HCT116 (cell line): Measurements from ENCODE around the gene ARHGEF17. TPM values are rescaled to one million over a fixed set of nuclear protein-coding genes. Genes with fewer than 3 reads are reported as not detected.
A peak's percentile ranks its signal among the peaks of the same experiment; 100 is the strongest.

Experiments used
- ATAC-seq: fragments of 200-7000 bp; cut with Tn5 transposase; 2 replicates; pipeline ENCODE4 v1.9.1; 2020; ENCODE audit warnings: mild to moderate bottlenecking, moderate library complexity
- BruUV-seq: library from RNA; stranded (reverse); fragments of 400-500 nt; replicated peaks from 2 replicates; lab custom pipeline; 2021; lab: Mats Ljungman, UMichigan
- CTCF ChIA-PET: fragments of 300-600 bp; sonication (Branson Sonifier 250); formaldehyde crosslinking; loops from one replicate; lab custom pipeline; 2021; ENCODE audit warnings: antibody characterized with exemption; lab: Charles Lee
- POLR2A ChIA-PET: fragments of 300-600, 350-600 bp; sonication (Branson Sonifier 250); formaldehyde crosslinking; loops from one replicate; lab custom pipeline; 2021; ENCODE audit warnings: antibody characterized with exemption; lab: Charles Lee
- RAD21 ChIA-PET, 2 experiments: fragments of 300-600 bp; sonication (Branson Sonifier 250); formaldehyde crosslinking; loops; one replicate each; lab custom pipeline; 2023; ENCODE audit warnings: low total read pairs in 2 of 2; ENCODE audit not compliant: uncharacterized antibody in 2 of 2, unreplicated experiment in 2 of 2, low non-redundant PET in 1 of 2; lab: Charles Lee
- DNase-seq: peaks from one replicate; pipeline ENCODE4 v3.0.0-alpha.2; 2010; ENCODE audit warnings: low read depth, low spot score
- H2AFZ ChIP-seq: fragments of 200-600 bp; shearing (Covaris generic), sonication (generic); 2 replicates; pipeline ENCODE4 v1.6.1; 2017; ENCODE audit warnings: low read depth, mixed run types, mixed read lengths, antibody characterized with exemption, low read length; ENCODE audit not compliant: poor library complexity, severe bottlenecking
- H3K27ac ChIP-seq: 2 replicates; pipeline ENCODE4 v1.5.1; 2012; ENCODE audit warnings: low read depth, low read length
- H3K27me3 ChIP-seq: fragments of 200-600 bp; sonication (generic); 2 replicates; pipeline ENCODE4 v1.6.1; 2016; ENCODE audit warnings: mixed run types, low read length, mixed read lengths; ENCODE audit not compliant: insufficient read depth
- H3K36me3 ChIP-seq, 2 experiments: fragments of 200-500 bp in 1 of 2; fragments of 200-600 bp in 1 of 2; sonication (Bioruptor generic) in 1 of 2; sonication (generic) in 1 of 2; 2 replicates each; pipeline versions ENCODE4 v1.5.1 to v1.6.1; 2014 to 2016; ENCODE audit warnings: low read length in 2 of 2, inconsistent platforms in 1 of 2, mixed read lengths in 1 of 2, mixed run types in 1 of 2; ENCODE audit not compliant: insufficient read depth in 2 of 2, control insufficient read depth in 1 of 2
- H3K4me1 ChIP-seq, 2 experiments: fragments of 200-600 bp in 1 of 2; sonication (generic) in 1 of 2; 2 replicates each; pipeline versions ENCODE4 v1.5.1 to v1.6.1; 2012 to 2017; ENCODE audit warnings: low read length in 2 of 2, inconsistent platforms in 1 of 2, mild to moderate bottlenecking in 1 of 2, mixed read lengths in 1 of 2, mixed run types in 1 of 2, moderate library complexity in 1 of 2; ENCODE audit not compliant: insufficient read depth in 2 of 2, control insufficient read depth in 1 of 2
- H3K4me2 ChIP-seq: fragments of 200-600 bp; sonication (generic); 2 replicates; pipeline ENCODE4 v1.6.1; 2017; ENCODE audit warnings: mixed run types, low read length, mixed read lengths
- H3K4me3 ChIP-seq, 2 experiments: fragments of 200-600 bp in 1 of 2; sonication (generic) in 1 of 2; replicated peaks in 1 of 2; 2 replicates each; pipeline ENCODE4 v1.5.1; 2011 to 2016; ENCODE audit warnings: low read length in 2 of 2, control low read depth in 1 of 2, low read depth in 1 of 2, mild to moderate bottlenecking in 1 of 2, mixed read lengths in 1 of 2, mixed run types in 1 of 2
- H3K79me2 ChIP-seq: fragments of 200-600 bp; sonication (generic); 2 replicates; pipeline ENCODE4 v1.6.1; 2017; ENCODE audit warnings: mild to moderate bottlenecking, mixed run types, low read length, moderate library complexity, mixed read lengths; ENCODE audit not compliant: insufficient read depth
- H3K9ac ChIP-seq: fragments of 200-600 bp; sonication (generic); 2 replicates; pipeline ENCODE4 v1.6.1; 2016; ENCODE audit warnings: low read length, mixed read lengths
- H3K9me2 ChIP-seq: fragments of 200-600 bp; sonication (generic), shearing (Covaris generic); 2 replicates; pipeline ENCODE4 v1.6.1; 2017; ENCODE audit warnings: mixed run types, mild to moderate bottlenecking, moderate library complexity; ENCODE audit not compliant: insufficient read depth
- H3K9me3 ChIP-seq, 2 experiments: fragments of 200-500 bp in 1 of 2; fragments of 200-600 bp in 1 of 2; sonication (Bioruptor generic) in 1 of 2; sonication (generic) in 1 of 2; 2 replicates each; pipeline ENCODE4 v1.6.1; 2014 to 2017; ENCODE audit warnings: low read length in 2 of 2, mixed read lengths in 2 of 2, inconsistent platforms in 1 of 2, low read depth in 1 of 2, mild to moderate bottlenecking in 1 of 2, mixed run types in 1 of 2, moderate library complexity in 1 of 2; ENCODE audit not compliant: control insufficient read depth in 1 of 2, insufficient read depth in 1 of 2
- H4K20me1 ChIP-seq: fragments of 200-600 bp; sonication (generic), shearing (Covaris generic); 2 replicates; pipeline ENCODE4 v1.6.1; 2017; ENCODE audit warnings: mixed run types, mild to moderate bottlenecking, moderate library complexity; ENCODE audit not compliant: insufficient read depth
- EGR1 ChIP-seq: IDR thresholded peaks from 2 replicates; pipeline ENCODE4 v1.6.1; 2012; ENCODE audit warnings: low read depth
- ELF1 ChIP-seq: IDR thresholded peaks from 2 replicates; pipeline ENCODE4 v1.6.1; 2012; ENCODE audit warnings: low read depth, borderline replicate concordance
- JUND ChIP-seq: IDR thresholded peaks from 2 replicates; pipeline ENCODE4 v1.6.1; 2012
- POLR2A ChIP-seq: IDR thresholded peaks from 2 replicates; pipeline ENCODE4 v1.7.0; 2011; ENCODE audit warnings: borderline replicate concordance; ENCODE audit not compliant: insufficient read depth, insufficient read length; ENCODE audit errors: extremely low read depth
- POLR2AphosphoS5 ChIP-seq: IDR thresholded peaks from 2 replicates; pipeline ENCODE4 v1.6.1; 2011; ENCODE audit warnings: mild to moderate bottlenecking, low read depth, low read length, moderate library complexity
- RAD21 ChIP-seq: IDR thresholded peaks from 2 replicates; pipeline ENCODE4 v1.6.1; 2012; ENCODE audit warnings: low read depth, mild to moderate bottlenecking
- SIN3A ChIP-seq: IDR thresholded peaks from 2 replicates; pipeline ENCODE4 v1.6.1; 2012; ENCODE audit warnings: low read depth
- SP1 ChIP-seq: IDR thresholded peaks from 2 replicates; pipeline ENCODE4 v1.6.1; 2012; ENCODE audit warnings: low read depth
- SRF ChIP-seq: IDR thresholded peaks from 2 replicates; pipeline ENCODE4 v1.6.1; 2012; ENCODE audit warnings: low read depth
- TCF7L2 ChIP-seq: IDR thresholded peaks from 2 replicates; pipeline ENCODE4 v1.7.0; 2011; ENCODE audit warnings: borderline replicate concordance, inconsistent platforms; ENCODE audit not compliant: insufficient read depth, insufficient read length; ENCODE audit errors: extremely low read depth
- YY1 ChIP-seq: IDR thresholded peaks from 2 replicates; pipeline ENCODE4 v1.6.1; 2011; ENCODE audit warnings: low read length, low read depth, moderate library complexity, mild to moderate bottlenecking; ENCODE audit not compliant: insufficient replicate concordance; ENCODE audit errors: extremely low read depth
- ZFX ChIP-seq: fragments of 450-650 bp; IDR thresholded peaks from 2 replicates; pipeline ENCODE4 v1.6.1; 2017
- intact Hi-C: fragments of 100-400 bp; cut with micrococcal nuclease; formaldehyde crosslinking; loops from 2 replicates; pipeline ENCODE4 v1.10.0; 2022
- total RNA-seq: library from RNA; stranded (reverse); gene quantifications from one replicate; pipeline ENCODE4 v1.2.1, GENCODE V29; 2021; ENCODE audit not compliant: unreplicated experiment
- TF ChIP-seq, protein P1 (sequence below): IDR thresholded peaks from 2 replicates; pipeline ENCODE4 v1.6.1; 2012
- TF ChIP-seq, protein P2 (sequence below): IDR thresholded peaks from 2 replicates; pipeline ENCODE4 v1.6.1; 2012; ENCODE audit warnings: low read depth
- TF ChIP-seq, protein P3 (sequence below): IDR thresholded peaks from 2 replicates; pipeline ENCODE4 v1.6.1; 2011; ENCODE audit warnings: mild to moderate bottlenecking, low read length, moderate library complexity; ENCODE audit not compliant: insufficient replicate concordance; ENCODE audit errors: extremely low read depth

ARHGEF17 gene
- total RNA-seq, 1 experiment from 2014 or later: 18.2 TPM

DNA sequence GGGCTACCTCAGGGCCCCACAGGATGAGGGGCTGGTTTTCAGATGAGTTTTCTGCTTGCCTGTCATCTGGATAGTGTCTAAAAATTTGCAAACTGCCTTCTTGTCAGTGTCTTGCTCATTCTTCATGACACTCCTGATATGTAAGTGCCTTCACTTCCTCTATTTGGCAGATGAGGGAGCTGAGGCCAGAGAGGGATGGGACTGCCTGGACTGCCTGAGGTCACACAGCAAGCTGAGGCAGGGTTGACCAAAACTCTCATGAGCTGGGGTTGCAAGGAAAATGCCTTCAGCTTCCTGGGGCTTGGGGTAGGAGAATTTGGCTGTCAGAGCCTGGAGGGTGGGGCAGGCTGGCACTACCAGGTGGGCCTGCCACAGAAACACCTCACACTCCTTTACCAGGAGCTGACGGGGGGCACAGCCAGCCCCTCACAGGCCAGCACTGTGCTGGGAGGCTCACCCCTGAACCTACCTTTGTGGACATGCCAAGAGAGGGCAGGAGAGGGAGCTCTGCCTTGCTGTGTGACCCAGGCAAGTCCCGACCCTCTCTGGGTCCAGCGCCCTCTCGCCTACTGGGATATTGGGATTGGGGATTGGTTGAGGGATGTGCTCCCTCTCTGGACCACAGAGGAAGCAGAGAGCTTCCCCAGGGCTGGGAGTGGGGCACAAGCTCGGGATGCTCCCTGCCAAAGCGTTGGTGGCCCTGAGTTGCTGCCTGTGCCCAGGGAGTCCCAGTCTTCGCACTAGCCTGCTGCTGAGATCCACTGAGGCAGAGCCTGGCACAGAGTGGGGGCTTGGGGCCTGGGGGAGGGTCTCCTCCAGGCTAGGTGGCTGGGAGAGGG lies 37.8 kb upstream of the ARHGEF17 start:
- intact Hi-C loops: no loop called here
- no peak overlapping the region for H3K4me3 ChIP-seq
- RAD21 ChIA-PET: no interaction called here
- H3K27me3 ChIP-seq: no peaks in the 10 kb centered on the region
- BruUV-seq: no TSS peak
- no peak overlapping the region for H3K4me2 ChIP-seq
- TF ChIP-seq POLR2AphosphoS5 (no peak), POLR2A (no peak), SP1 (no peak), SRF (no peak), EGR1 (no peak), YY1 (no peak), TCF7L2 (no peak), SIN3A (no peak), RAD21 (no peak), ELF1 (no peak), ZFX (no peak), JUND (no peak)
- TF ChIP-seq, protein P1, sequence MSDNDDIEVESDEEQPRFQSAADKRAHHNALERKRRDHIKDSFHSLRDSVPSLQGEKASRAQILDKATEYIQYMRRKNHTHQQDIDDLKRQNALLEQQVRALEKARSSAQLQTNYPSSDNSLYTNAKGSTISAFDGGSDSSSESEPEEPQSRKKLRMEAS: no peak
- TF ChIP-seq, protein P2, sequence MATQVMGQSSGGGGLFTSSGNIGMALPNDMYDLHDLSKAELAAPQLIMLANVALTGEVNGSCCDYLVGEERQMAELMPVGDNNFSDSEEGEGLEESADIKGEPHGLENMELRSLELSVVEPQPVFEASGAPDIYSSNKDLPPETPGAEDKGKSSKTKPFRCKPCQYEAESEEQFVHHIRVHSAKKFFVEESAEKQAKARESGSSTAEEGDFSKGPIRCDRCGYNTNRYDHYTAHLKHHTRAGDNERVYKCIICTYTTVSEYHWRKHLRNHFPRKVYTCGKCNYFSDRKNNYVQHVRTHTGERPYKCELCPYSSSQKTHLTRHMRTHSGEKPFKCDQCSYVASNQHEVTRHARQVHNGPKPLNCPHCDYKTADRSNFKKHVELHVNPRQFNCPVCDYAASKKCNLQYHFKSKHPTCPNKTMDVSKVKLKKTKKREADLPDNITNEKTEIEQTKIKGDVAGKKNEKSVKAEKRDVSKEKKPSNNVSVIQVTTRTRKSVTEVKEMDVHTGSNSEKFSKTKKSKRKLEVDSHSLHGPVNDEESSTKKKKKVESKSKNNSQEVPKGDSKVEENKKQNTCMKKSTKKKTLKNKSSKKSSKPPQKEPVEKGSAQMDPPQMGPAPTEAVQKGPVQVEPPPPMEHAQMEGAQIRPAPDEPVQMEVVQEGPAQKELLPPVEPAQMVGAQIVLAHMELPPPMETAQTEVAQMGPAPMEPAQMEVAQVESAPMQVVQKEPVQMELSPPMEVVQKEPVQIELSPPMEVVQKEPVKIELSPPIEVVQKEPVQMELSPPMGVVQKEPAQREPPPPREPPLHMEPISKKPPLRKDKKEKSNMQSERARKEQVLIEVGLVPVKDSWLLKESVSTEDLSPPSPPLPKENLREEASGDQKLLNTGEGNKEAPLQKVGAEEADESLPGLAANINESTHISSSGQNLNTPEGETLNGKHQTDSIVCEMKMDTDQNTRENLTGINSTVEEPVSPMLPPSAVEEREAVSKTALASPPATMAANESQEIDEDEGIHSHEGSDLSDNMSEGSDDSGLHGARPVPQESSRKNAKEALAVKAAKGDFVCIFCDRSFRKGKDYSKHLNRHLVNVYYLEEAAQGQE: no peak
- TF ChIP-seq, protein P3, sequence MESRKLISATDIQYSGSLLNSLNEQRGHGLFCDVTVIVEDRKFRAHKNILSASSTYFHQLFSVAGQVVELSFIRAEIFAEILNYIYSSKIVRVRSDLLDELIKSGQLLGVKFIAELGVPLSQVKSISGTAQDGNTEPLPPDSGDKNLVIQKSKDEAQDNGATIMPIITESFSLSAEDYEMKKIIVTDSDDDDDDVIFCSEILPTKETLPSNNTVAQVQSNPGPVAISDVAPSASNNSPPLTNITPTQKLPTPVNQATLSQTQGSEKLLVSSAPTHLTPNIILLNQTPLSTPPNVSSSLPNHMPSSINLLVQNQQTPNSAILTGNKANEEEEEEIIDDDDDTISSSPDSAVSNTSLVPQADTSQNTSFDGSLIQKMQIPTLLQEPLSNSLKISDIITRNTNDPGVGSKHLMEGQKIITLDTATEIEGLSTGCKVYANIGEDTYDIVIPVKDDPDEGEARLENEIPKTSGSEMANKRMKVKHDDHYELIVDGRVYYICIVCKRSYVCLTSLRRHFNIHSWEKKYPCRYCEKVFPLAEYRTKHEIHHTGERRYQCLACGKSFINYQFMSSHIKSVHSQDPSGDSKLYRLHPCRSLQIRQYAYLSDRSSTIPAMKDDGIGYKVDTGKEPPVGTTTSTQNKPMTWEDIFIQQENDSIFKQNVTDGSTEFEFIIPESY: no peak
- DNase-seq (no peak), ATAC-seq (0 out of 2 replicates have a peak, but pooled peaks have one; percentile 37)
- POLR2A ChIA-PET: no interaction called here
- H2AFZ ChIP-seq: no peak overlapping the region
- no peaks in the 10 kb centered on the region for H3K9me3 ChIP-seq
- H3K9ac ChIP-seq: no peak overlapping the region
- CTCF ChIA-PET: no interaction called here
- H3K27ac ChIP-seq: no peak overlapping the region
- H3K4me1 ChIP-seq: peaks cover 2 to 9% of the 10 kb centered on the region in 2 experiments; a peak in 3 of 4 replicates
- no peaks in the 10 kb centered on the region for H3K79me2 ChIP-seq
- H3K36me3 ChIP-seq: no peaks in the 10 kb centered on the region
- no peaks in the 10 kb centered on the region for H3K9me2 ChIP-seq
- no peaks in the 10 kb centered on the region for H4K20me1 ChIP-seq
